BLaER1 (cell line): Measurements from ENCODE around the gene ZDHHC1.
"Not testable (repeated sequence)": the region's sequence is repeated elsewhere in the genome, so short reads cannot be mapped to it uniquely, and the experiment has no call there.

ENCODE experiments used
- H3K27ac ChIP-seq: shearing (Covaris generic); formaldehyde crosslinking; 2 replicates; pipeline ENCODE4 v1.8.1; 2022
- H3K27me3 ChIP-seq: shearing (Covaris generic); formaldehyde crosslinking; 2 replicates; pipeline ENCODE4 v1.8.1; 2022
- H3K36me3 ChIP-seq: shearing (Covaris generic); formaldehyde crosslinking; 2 replicates; pipeline ENCODE4 v1.8.1; 2022
- H3K4me1 ChIP-seq: shearing (Covaris generic); formaldehyde crosslinking; 2 replicates; pipeline ENCODE4 v1.8.1; 2022
- H3K4me2 ChIP-seq: shearing (Covaris generic); formaldehyde crosslinking; 2 replicates; pipeline ENCODE4 v1.8.1; 2022
- H3K4me3 ChIP-seq: shearing (Covaris generic); formaldehyde crosslinking; 2 replicates; pipeline ENCODE4 v1.8.1; 2022
- H3K9ac ChIP-seq: shearing (Covaris generic); formaldehyde crosslinking; 2 replicates; pipeline ENCODE4 v1.8.1; 2022
- H3K9me3 ChIP-seq: shearing (Covaris generic); formaldehyde crosslinking; 2 replicates; pipeline ENCODE4 v1.8.1; 2022
- H4K20me1 ChIP-seq: shearing (Covaris generic); formaldehyde crosslinking; 2 replicates; pipeline ENCODE4 v1.8.1; 2022
- Cebpa-rat ChIP-seq: shearing (Covaris generic); IDR thresholded peaks from 2 replicates; pipeline ENCODE4 v1.8.1; 2022

The ZDHHC1 gene

DNA sequence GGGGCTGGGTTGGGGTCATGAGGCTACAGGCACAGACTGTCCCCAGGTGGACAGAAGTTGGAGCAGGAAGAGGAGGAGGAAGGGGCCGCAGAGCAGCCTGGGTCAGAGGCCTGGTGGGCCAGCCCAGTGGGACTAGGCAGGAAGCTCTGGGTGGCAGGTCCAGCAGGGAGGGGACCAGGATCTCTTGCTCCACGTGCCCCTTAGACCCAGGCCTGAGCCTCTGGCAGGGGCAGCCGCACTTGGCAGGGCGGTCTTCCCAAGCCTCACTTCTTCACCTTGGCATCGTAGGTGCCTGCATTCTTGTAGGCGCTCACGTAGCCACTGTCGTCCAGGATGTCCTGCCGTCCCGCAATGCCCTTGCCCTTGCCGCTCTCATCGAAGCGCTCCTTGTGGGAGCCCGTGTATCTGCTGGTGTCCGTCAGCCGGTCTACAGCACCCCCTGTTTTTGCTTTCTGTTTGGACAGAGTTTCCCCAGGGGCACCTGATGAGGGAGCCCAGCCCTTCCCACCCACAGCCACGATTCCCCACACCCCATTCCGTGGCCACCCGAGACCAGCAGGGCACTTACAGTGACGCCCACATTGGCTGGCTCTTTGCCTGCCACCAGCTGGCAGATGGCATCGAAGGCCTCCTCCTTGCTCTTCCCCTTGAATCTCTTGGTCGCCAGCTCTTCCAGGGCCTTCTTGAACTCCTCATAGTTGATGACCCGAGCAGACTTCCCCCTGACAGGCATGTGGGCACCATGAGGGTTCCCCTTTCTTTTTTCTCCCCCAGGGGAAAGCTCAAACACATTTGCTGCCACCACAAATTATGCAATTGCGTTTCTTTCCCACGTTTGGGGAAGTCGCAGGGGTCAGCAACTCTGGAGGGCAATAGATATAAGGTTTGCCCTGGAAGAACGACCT is 26.1 kb downstream of the ZDHHC1 start:
- Histone ChIP-seq H3K27ac (no peak overlapping the region), H3K9me3 (no peaks in the 10 kb centered on the region), H3K4me2 (peak overlapping the region; percentile 21), H3K36me3 (no peaks in the 10 kb centered on the region), H4K20me1 (peaks cover 22% of the 10 kb centered on the region), H3K27me3 (peaks cover 46% of the 10 kb centered on the region), H3K9ac (no peak overlapping the region), H3K4me1 (peaks cover 31% of the 10 kb centered on the region), H3K4me3 (no peak overlapping the region)
- TF ChIP-seq Cebpa-rat = no peak

DNA sequence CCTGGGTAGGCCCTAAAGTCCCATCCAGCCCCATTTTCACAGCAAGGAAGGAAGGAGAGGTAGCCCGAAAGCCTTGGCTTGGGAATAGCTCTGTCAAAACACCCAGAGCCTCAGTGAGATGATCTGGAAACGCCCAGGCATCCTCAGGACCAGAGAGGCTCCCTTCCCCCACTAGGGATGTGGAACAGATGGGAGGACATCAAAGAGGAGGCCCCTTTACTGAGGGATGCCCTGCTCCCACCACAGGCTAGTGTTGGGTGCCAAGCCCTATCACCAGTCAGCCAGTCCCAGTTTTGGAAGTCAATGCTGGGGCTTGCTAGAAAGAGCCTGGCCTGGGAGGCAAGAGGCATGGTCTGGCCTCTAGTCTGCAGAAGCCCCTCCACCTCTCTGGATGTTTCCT is 27.7 kb downstream of the ZDHHC1 start:
- H3K9ac ChIP-seq = no peak overlapping the region
- peaks cover 7% of the 10 kb centered on the region for H4K20me1 ChIP-seq
- H3K4me3 ChIP-seq = no peak overlapping the region
- TF ChIP-seq Cebpa-rat = no peak
- H3K9me3 ChIP-seq = no peaks in the 10 kb centered on the region
- peaks cover 30% of the 10 kb centered on the region for H3K27me3 ChIP-seq
- H3K4me1 ChIP-seq = peaks cover 16% of the 10 kb centered on the region; the same call in 1 of the 2 replicates
- no peak overlapping the region for H3K4me2 ChIP-seq
- H3K27ac ChIP-seq = no peak overlapping the region
- H3K36me3 ChIP-seq = no peaks in the 10 kb centered on the region

DNA sequence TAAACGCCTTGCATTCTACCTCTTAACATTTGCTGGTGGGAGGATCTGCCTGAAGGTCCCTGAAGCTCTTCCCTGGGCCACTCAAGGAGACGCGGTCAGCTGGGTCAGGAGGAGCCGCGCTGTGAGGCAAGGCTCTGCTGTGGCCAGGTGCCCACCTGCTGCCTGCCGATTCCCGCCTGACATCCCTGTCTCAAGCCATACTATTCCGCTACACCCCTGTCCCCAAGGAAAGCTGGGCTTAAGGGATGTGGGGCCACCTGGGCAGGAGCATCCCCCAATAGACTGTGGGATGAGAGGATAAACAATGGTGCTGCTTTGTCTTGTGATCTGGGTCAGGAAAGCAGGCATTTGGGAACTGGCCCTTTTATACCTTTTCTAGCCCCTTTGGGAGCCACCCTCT is 28.1 kb downstream of the ZDHHC1 start:
- Histone ChIP-seq H3K4me2 (no peak overlapping the region), H3K4me1 (peaks cover 15% of the 10 kb centered on the region; the same call in 1 of the 2 replicates), H3K9ac (no peak overlapping the region), H3K36me3 (no peaks in the 10 kb centered on the region), H3K4me3 (no peak overlapping the region), H4K20me1 (0 out of 2 replicates have a peak, but pooled peaks cover 5% of the 10 kb centered on the region), H3K9me3 (no peaks in the 10 kb centered on the region), H3K27ac (no peak overlapping the region), H3K27me3 (peaks cover 26% of the 10 kb centered on the region)
- no peak for TF ChIP-seq Cebpa-rat

DNA sequence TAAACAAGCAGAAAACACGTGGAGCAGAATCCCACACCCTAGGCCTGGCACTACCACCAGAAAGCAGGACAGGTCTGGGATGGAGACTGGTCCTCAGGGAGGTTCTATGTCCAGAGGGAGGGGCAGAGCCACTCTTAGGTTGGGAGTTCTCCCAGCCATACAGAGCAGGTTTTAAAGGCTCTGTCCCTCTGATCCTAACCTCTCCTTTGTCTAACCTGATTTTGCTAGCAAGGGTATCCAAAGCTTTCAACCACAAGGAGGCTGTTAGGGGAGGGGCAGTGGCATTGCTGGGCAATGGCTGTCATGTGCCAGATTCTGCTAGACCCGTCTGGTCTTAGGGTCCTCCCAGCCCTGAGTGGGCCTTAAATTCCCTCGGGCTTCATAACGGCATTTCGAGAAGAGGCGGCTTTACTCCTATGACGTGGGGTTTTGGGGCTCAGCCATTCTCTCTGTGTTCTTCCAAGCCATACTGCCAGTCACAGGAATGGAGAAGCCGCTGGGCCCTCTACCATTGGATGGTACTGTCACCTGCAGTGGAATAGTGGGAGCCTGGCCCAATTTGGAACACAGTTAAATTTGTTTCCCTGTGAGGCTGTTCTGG is 28.7 kb downstream of the ZDHHC1 start:
- H3K27ac ChIP-seq = no peak overlapping the region
- no peaks in the 10 kb centered on the region for H3K36me3 ChIP-seq
- no peak overlapping the region for H3K4me3 ChIP-seq
- no peaks in the 10 kb centered on the region for H3K9me3 ChIP-seq
- no peaks in the 10 kb centered on the region for H4K20me1 ChIP-seq
- TF ChIP-seq Cebpa-rat = no peak
- H3K4me2 ChIP-seq = no peak overlapping the region
- peaks cover 15% of the 10 kb centered on the region; the same call in 1 of the 2 replicates for H3K4me1 ChIP-seq
- peaks cover 20% of the 10 kb centered on the region for H3K27me3 ChIP-seq
- H3K9ac ChIP-seq = no peak overlapping the region

DNA sequence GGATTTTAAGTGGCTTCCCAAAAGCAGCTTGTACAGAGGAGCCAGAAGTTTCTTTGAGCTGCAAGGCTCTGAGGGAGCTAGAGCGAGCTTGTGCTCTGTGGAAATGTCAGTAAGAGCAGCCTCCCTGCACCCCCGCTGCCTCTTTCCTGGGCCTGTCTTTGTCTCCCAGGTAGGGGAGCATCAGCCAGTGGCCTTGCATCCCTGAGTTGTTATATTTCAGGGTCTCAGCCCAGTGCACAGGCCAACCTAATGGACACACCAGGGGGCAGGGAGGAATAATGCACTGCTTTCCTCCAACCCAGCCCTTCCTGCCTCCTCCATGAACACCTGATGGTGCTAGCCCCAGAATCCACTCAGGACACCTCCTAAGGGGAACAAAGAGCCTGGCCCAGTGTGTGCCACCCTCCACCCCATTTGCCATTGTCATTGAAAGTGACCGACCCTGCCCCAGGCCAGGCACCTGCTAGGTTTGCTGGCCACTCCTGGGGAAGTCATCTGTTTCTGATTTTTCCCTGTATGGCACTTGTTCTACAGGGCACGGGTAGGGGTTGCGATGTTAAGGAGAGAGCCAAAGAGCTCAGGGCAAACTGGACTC is 29.3 kb downstream of the ZDHHC1 start:
- no peak overlapping the region for H3K4me3 ChIP-seq
- H3K36me3 ChIP-seq = no peaks in the 10 kb centered on the region
- TF ChIP-seq Cebpa-rat = no peak
- peaks cover 14% of the 10 kb centered on the region for H3K27me3 ChIP-seq
- no peak overlapping the region for H3K27ac ChIP-seq
- no peak overlapping the region for H3K9ac ChIP-seq
- H3K4me2 ChIP-seq = no peak overlapping the region
- H3K9me3 ChIP-seq = no peaks in the 10 kb centered on the region
- H3K4me1 ChIP-seq = peaks cover 15% of the 10 kb centered on the region; the same call in 1 of the 2 replicates
- H4K20me1 ChIP-seq = no peaks in the 10 kb centered on the region

DNA sequence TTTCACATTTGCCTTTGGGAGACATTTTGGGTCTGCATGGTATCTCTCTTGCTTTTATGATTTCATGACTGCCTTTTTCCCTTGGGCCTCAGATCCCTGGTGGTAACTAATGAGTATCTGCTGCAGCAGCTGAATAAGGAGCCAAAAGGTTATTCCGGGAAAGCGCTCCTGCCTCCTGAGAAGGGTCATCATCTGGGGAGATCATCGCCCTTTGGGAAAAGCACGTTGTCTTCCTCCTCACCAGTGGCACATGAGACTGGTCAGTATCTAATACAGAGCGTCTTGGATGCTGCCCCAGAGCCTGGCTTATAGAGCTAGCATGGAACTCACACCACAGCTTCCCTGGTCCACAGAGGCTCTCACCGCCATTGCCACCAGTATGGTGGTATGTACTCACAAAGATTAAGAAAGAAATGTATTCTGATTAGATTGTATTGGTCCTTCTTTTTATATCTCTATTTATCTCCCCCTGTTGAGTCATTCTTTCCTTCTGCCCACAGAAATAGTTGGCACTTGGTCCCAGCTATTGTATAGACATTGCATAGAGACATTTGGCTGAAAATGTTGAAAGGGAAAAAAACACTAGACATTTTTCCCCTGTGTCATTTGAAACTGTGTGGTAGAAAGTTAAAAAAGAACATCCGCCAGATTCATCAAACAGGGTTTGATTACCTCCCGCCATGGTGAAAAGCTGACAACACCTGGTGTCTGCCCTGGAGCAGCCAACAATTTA is 31.3 kb downstream of the ZDHHC1 start:
- no peaks in the 10 kb centered on the region for H3K27me3 ChIP-seq
- no peaks in the 10 kb centered on the region for H3K36me3 ChIP-seq
- H3K4me2 ChIP-seq = no peak overlapping the region
- H3K27ac ChIP-seq = no peak overlapping the region
- no peaks in the 10 kb centered on the region for H3K9me3 ChIP-seq
- H3K4me1 ChIP-seq = peaks cover 5% of the 10 kb centered on the region; the same call in 1 of the 2 replicates
- H3K4me3 ChIP-seq = no peak overlapping the region
- H4K20me1 ChIP-seq = no peaks in the 10 kb centered on the region
- TF ChIP-seq Cebpa-rat = no peak
- H3K9ac ChIP-seq = no peak overlapping the region

DNA sequence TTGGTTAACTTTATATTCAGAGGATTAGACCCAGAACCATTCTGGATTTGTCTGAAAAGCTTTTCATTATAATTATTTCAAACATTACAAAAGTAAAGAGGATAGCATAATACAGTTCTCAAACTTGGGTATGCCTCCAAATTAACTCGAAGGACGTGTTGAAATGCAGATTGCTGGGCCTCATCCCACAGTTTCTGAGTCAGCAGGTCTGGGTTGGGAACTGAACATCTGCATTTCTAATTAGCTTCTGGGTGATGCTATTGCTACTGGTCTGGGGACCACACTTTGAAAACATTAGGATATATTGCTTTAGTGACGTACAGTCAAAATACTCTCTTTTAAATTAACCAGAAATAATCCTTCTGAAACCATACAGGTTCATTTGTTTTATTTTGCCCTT is 33.0 kb downstream of the ZDHHC1 start:
- Histone ChIP-seq H3K4me1 (no peaks in the 10 kb centered on the region), H3K27ac (no peak overlapping the region), H3K4me2 (no peak overlapping the region), H3K36me3 (no peaks in the 10 kb centered on the region), H3K27me3 (no peaks in the 10 kb centered on the region), H3K4me3 (no peak overlapping the region), H4K20me1 (no peaks in the 10 kb centered on the region), H3K9me3 (no peaks in the 10 kb centered on the region), H3K9ac (no peak overlapping the region)
- TF ChIP-seq Cebpa-rat = no peak

DNA sequence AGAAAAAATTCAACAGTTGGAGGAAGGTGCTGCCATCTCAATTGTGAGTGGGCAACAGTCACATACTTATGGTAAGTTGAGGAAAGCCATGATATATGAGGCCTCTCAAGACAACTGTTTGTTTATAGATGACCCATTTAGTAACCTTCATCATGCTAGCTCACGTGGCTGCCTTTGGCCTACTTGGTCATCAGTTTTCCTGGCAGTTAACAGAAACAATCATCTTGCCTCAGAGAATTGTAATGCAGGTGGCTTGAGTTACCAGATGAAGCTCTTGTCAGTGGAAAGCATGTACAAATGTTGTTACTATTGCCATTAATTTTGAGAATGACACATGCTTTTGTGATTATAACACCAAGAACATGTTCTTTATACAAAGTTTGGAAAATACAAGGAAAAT is 37.6 kb downstream of the ZDHHC1 start:
- Histone ChIP-seq H3K4me1 (no peaks in the 10 kb centered on the region), H3K4me3 (no peak overlapping the region), H3K27ac (no peak overlapping the region), H4K20me1 (no peaks in the 10 kb centered on the region), H3K4me2 (no peak overlapping the region), H3K9me3 (no peaks in the 10 kb centered on the region), H3K27me3 (no peaks in the 10 kb centered on the region), H3K9ac (no peak overlapping the region), H3K36me3 (no peaks in the 10 kb centered on the region)
- no peak for TF ChIP-seq Cebpa-rat

DNA sequence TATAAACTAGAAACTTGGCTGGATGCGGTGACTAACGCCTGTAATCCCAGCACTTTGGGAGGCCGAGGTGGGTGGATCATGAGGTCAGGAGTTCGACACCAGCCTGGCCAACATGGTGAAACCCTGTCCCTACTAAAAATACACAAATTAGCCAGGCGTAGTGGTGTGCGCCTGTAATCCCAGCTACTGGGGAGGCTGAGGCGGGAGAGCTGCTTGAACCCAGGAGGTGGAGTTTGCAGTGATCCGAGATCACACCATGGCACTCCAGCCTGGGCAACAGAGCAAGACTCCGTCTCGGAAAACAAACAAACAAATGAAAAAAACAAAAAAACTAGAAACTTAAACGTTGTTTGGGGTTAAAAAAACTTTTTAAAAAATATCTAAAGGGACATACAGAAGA is 40.3 kb downstream of the ZDHHC1 start:
- H3K27ac ChIP-seq, H3K4me2 ChIP-seq, H3K4me3 ChIP-seq, H3K9ac ChIP-seq, H3K27me3 ChIP-seq, H3K36me3 ChIP-seq, H3K9me3 ChIP-seq, H4K20me1 ChIP-seq, H3K4me1 ChIP-seq: not testable (repeated sequence)

DNA sequence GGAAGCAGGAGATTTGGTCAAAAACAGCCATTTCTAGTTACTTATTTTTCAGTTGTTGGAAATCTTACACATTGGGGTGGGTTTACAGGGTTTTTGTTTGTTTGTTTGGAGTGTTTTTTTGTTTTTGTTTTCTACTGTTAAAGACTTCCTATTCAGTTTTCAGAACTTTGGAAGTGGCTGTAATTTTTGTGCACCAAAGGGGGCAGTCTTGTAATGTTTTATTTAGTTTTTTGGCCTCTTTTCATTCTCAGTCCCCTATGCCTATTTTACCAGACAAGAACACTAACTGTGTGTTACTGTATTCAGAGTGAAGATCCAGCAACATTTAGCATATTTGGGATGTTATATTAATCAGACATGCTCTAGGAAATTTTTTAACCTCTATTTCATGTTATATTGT is 43.6 kb downstream of the ZDHHC1 start:
- Histone ChIP-seq H3K9me3 (0 out of 2 replicates have a peak, but pooled peaks cover 4% of the 10 kb centered on the region), H3K4me1 (no peaks in the 10 kb centered on the region), H4K20me1 (no peaks in the 10 kb centered on the region), H3K4me3 (no peak overlapping the region), H3K4me2 (no peak overlapping the region), H3K36me3 (no peaks in the 10 kb centered on the region), H3K9ac (no peak overlapping the region), H3K27ac (no peak overlapping the region), H3K27me3 (no peaks in the 10 kb centered on the region)
- no peak for TF ChIP-seq Cebpa-rat
